Measurements from ENCODE around the gene CERS6.

CERS6 gene

GRCh38 chr2:168683996-168684395, 227.9 kb downstream of the CERS6 start:
- no peak for DNase-seq

DNA sequence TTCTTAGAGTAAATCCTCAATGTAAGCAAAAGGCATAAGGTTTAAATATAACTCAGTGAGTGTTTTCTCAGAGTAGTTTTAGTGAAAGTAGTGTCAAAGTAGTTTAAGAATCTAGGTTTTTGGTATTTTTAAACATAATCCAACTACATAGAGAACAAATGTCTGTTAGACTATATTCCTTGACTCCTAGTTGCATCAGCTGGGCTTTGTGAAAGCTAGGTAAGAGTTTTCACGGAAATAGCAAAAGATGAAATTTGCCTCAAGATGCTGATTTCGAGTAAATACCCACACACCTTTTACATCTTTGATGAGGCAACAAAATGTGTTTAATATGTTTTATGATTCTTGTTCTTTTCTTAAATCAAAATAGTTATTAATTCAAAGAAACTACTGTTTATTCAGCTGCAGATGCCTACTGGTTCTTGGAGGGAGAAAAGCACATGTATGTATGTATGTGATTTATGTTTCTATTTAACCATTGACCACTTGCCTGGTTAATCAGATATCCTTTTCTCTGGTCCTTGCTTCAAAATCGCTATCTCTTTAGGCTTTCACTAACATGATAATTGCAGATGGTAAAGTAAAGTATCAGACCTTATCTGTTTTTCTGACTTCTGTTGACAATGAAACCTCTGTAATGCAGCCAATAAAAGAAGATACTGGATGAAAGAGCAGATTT, 229.0 kb downstream of the CERS6 start:
- DNase-seq = no peak

DNA sequence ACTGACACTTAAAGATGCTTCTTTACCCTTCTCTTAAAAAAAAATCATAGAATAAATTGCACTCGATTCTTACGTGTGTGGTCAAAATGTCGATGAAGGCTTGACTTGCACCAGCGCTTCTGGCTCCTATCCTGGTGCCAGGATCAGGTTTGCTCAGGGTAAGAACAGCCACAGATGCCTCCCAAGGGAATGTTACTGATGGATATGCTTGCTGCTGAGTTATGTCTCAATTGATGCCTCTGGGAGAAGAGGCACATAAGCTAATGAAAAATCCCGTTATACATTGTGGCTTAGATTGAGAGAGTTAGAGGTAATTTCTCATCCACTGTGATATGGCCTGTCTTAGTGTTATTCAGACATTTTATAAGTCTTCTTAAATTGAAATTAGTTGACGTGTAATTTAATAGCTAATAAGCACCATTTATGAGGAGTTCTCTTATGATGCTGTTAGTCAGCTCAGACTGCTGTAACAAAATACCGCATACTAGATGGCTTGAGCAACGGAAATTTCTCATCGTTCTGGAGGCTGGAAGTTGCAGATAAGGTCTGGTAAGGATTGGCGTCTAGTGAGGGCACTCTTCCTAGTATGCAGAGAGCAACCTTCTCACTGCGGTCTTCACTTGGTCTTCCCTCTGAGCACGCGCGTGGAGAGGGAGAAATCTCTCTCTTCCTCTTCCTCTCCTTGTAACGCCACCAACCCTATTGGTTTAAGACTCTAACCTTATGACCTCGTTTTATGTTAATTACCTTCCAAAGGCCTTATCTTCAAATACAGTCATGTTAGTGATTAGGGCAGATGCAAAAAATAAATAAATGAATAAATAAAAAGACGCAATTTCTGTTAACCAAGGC, 229.8 kb downstream of the CERS6 start:
- DNase-seq = no peak

GRCh38 chr2:168686452-168687191, 230.6 kb downstream of the CERS6 start:
- DNase-seq = no peak

GRCh38 chr2:168687314-168687713, 231.2 kb downstream of the CERS6 start:
- no peak for DNase-seq

- no peak for DNase-seq
Measured at GRCh38 chr2:168690381-168690885, 234.4 kb downstream of the CERS6 start.

GRCh38 chr2:168691221-168691620, 235.1 kb downstream of the CERS6 start:
- DNase-seq = no peak

DNA sequence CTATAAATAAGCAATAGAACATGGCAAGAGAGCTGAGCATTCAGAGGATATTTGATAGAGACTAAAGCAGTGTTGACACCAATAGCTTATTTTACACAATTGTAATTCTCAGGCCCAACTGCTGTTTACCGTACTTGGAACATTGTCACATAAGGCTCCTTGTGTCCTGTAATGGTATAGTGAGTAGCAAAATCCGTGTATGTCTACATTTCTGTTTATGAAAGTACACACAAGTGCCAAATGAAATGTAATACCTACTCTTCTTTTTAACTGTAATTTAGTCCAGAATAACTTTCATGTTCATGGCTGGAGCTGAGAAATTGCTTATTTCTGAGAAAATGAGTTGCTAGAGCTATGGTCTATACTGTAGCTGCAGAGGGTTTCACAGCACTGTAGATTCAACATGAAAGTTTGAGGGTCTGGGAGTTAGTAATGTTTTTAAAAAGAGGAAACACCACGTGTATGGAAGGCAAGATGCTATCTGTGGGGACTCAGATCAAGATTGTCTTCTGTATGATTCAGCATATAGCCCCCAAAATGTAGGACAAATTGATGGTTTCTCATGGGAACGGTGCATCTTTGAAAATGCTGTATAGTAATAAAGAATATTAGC, 236.2 kb downstream of the CERS6 start:
- no peak for DNase-seq

DNA sequence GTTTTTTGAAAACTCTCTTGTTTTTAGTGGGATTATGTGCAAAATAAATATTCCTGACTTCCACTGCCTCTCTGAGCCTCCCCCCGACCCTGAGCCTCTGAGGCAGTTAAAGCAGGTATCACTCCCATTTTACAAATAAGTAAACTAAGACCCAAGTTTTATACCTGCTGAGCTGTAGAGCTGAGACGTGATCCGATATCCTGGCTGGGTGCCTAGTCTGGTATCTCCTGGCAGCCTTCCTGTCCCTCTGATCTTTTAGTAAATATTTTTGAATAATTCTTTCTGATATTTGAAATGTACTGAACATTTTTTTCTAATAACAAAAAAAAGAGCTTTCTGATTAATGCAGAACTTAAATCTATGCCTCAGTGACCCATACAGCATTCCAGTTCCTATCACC, 238.1 kb downstream of the CERS6 start:
- no peak for DNase-seq

DNA sequence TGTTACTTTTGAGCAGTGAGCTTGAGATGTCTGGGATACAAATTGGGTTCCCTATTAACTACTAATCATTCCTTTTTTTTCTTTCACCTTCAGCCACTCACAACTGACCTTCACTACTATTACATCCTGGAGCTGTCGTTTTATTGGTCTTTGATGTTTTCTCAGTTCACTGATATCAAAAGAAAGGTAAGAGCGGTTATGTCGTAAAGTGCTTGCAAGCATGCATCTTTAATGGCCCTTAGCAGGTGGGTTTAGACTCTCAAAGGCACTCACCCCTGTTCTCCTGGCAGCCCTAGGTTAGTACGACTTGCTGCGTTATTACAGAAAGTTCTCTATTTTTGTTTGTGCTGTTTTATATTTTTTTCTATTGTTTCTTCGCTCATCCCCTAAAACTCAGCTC, 238.8 kb downstream of the CERS6 start:
- DNase-seq = no peak

GRCh38 chr2:168697668-168698121, 241.6 kb downstream of the CERS6 start:
- DNase-seq = no peak

DNA sequence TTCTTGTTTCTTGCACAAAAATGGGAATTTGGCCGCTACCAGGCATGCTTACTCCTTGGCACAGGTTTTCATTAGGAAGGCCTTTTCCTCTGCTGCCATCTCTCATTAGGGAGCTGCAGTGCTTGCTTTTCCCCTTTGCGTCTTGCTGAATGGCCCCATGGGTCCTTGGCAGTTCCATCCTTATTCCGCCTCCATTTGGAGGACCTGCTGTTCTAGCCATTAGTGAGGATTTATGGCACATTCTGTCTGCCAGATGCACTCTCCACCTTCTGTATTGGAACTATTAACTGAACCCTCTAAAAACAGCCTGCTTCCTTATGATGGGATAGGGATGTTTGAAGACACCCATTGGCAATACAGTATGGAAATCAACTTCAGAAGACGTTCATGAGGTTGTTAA, 242.9 kb downstream of the CERS6 start:
- no peak for DNase-seq

- DNase-seq = no peak
Measured at GRCh38 chr2:168699844-168700417, 243.9 kb downstream of the CERS6 start.

DNA sequence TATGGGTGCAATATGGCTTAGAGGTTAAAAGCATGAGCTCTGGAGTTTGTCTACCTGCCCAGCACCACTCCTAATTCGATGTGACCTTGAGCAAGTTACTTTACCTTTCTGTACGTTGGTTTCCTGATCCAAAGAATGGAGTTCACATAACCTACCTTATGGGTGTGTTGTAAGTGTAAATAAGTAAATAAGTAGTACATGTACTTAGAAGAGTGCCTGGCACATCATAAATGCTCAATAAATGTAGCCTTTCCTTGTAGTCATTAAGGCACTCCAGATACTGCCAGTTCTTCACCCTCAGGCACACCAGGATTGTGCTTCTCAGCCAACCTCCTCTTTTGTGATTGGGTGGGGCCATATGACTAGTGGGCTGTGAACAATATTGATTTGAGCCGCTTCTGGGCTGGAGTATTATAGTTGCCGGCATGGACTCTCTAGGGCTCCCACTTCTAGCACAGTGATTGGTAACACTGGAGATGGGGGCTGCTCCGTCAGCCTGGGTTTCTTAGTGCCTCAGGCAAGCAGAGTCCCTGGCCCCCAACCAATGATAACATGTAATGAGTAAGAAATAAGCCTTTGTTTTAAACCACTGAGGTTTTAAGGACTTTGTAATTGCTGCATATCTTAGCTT, 244.7 kb downstream of the CERS6 start:
- no peak for DNase-seq

- no peak for DNase-seq
Measured at GRCh38 chr2:168702579-168702978, 246.5 kb downstream of the CERS6 start.

DNA sequence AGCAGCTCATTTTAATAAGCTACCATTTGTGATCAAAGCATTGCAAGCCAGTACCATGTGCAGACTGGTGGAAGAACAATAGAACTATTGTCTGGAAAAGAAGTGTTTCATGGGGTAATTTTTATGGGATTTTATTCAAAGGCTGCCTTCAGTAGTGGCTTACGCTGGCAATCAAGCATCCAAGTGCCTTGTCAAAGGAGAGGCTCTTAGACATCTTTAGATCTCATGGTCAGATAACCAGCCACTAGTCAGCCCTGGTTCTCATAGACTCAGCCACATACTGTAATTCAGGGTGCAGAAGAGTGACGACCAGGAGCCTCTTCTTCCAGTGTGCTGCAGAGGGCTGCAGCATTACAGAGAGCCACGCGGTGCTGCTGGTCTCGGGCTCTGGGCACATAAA, 247.9 kb downstream of the CERS6 start:
- DNase-seq = no peak

GRCh38 chr2:168705534-168706470, 249.7 kb downstream of the CERS6 start:
- no peak for DNase-seq

DNA sequence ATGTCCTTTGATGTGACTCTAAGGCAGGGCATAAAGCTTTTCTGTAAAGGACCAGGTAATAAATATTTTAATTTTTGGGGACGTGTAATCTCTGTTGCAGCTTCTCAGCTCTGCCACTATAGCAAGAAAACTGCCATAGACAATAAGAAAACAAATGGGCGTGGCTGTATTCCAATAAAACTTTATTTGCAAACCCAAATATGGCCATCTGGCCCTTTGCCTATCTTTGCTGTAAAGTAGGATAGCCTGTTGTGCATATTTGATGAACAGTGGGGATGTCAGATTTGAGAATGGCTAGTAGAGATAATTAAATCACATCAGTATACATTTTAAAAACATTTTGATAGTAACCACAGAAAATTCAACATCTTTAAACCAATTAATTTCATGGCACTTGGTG, 250.7 kb downstream of the CERS6 start:
- no peak for DNase-seq

DNA sequence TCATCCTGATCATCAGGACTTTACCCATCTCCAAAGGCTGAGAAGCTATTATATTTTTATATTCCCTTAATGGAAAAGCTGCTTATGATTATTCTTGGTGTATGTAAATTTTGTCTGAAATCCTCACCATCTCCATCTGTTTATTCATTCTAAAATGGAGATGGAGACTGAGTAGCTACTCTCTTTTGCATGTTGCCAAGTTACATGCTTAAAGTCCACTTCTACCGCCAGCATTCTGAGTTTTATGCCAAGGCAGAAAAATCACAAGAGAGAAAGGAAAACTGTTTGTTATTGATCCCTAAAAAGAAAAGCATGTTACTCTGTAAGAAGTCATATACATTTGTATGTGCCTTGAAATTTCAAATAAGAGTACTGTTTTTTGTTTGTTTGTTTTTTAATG, 252.0 kb downstream of the CERS6 start:
- no peak for DNase-seq

DNA sequence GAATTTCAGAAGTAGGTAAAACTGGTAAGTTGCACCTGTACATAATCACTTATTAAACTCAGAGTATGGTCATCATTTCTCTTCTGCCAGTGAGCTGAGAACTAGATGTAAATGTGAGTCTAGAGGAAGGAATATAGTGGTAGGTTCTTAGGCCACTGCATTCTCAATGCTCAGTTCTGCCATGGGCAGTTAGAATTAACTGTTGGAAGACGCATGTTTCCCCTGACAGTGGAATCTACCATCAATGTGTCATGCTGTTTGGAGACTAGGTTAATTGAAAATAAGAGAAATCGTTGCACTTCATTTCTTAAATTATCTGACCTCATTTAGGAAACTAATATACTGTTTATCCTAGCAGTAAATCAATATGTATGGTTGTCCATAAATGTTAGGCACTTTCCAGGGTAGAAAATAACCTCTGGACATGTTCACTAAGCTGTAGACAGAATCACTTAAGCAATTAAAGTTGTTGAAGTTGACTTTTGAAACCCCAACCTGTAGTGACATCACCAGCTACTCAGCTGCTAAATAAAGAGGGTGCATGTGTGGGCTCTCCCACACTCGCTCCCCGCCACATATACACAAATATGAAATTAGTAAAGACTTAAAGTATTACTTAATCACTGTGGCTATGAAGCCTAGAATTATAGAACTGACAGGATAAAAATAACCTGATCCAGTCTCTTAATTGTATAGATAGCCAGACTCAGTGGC, 254.8 kb downstream of the CERS6 start:
- DNase-seq = no peak
